Measurements from ENCODE around the gene CDH13.

Gene CDH13

DNA sequence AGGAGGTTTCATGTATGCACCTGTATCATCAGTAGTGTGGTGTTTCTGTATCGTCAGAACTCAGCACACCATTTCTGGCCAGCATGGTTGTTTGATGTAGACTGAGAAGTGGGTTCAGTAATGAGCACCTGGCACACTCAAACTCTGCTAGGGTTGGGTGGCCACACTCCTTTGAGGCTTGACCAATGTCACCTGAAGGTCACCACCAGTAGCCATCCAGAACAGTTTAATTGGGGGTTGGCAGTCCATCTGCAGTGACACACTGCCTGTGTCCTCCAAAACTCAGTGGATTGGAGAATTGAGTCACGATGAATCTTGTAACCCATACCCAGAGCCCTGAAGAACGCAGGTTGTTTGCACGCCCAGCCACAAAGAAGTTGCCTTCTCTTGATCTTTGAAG lies 1094.2 kb downstream of the CDH13 start:
- 74% methylated on average over 4 of the region's 4 CpGs for WGBS
- H3K27me3 ChIP-seq (ENCODE audit: control insufficient read depth in 1 of 2, insufficient read depth in 1 of 2, low read length in 2 of 2) = no peaks in the 10 kb centered on the region
- no peak overlapping the region for H2BK120ac ChIP-seq (ENCODE audit: low read depth, low read length)
- no peak overlapping the region for H2AFZ ChIP-seq (ENCODE audit: low read depth, low read length)
- H3K9me3 ChIP-seq (ENCODE audit: control insufficient read depth, low read length) = no peaks in the 10 kb centered on the region
- H2AK5ac ChIP-seq (ENCODE audit: low read length, severe bottlenecking) = peak overlapping the region; percentile 57
- peaks cover 1% of the 10 kb centered on the region for H3K79me1 ChIP-seq (replicated peaks; ENCODE audit: low read length, poor library complexity, severe bottlenecking)
- no peak overlapping the region for H4K8ac ChIP-seq (ENCODE audit: low read length)
- no peak overlapping the region for H3K23ac ChIP-seq (ENCODE audit: low read length in 2 of 2)
- no peak overlapping the region for H3K4me2 ChIP-seq (ENCODE audit: low read length, poor library complexity, severe bottlenecking)
- H3K18ac ChIP-seq (ENCODE audit: low read depth in 1 of 2, low read length in 2 of 2) = no peak overlapping the region
- H2BK5ac ChIP-seq (ENCODE audit: low read depth, low read length, poor library complexity, severe bottlenecking) = no peak overlapping the region
- no peak overlapping the region for H4K91ac ChIP-seq (ENCODE audit: low read length)
- H3K4ac ChIP-seq (ENCODE audit: low read depth in 1 of 2, low read length in 2 of 2) = no peak overlapping the region
- H3K27ac ChIP-seq (ENCODE audit: low read length, poor library complexity, severe bottlenecking) = no peak overlapping the region
- no peak overlapping the region for H3K14ac ChIP-seq (ENCODE audit: low read length in 2 of 2)
- H2BK15ac ChIP-seq (ENCODE audit: low read depth, poor library complexity, severe bottlenecking) = no peak overlapping the region
- DNase-seq = no peak
- H3K4me1 ChIP-seq (ENCODE audit: control insufficient read depth, insufficient read depth, low read depth, low read length) = peaks cover 16% of the 10 kb centered on the region
- no peak overlapping the region for H3K4me3 ChIP-seq (ENCODE audit: insufficient read depth in 1 of 2, low read depth in 1 of 2, low read length in 2 of 2)
- no peaks in the 10 kb centered on the region for H3K36me3 ChIP-seq (ENCODE audit: control insufficient read depth in 1 of 2, insufficient read depth in 2 of 2, low read depth in 1 of 2, low read length in 2 of 2)
- no peak overlapping the region for H2BK12ac ChIP-seq (ENCODE audit: low read length in 2 of 2)
- no peak overlapping the region for H3K9ac ChIP-seq (ENCODE audit: low read length)

DNA sequence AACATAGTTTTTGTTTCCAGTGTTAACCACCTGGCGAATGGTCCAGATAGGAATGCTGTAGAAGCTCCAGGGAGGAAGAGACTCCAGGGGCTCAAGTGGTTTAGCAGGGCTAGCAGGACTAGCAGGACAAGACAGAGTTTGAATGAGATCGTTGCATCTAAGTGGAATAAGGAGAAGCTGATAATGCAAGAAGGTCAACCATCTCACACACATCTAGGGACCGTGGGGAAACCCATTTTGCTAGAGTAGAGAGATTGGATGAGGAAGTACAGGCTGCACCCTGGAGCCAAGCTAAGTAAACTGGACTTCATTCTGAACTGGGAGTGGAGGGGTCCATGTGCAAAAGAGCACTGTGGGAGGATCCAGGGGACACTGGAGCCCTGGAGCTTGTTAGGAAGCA lies 1094.9 kb downstream of the CDH13 start:
- H2BK5ac ChIP-seq (ENCODE audit: low read depth, low read length, poor library complexity, severe bottlenecking) = no peak overlapping the region
- H3K4me2 ChIP-seq (ENCODE audit: low read length, poor library complexity, severe bottlenecking) = no peak overlapping the region
- no peak overlapping the region for H3K4ac ChIP-seq (ENCODE audit: low read depth in 1 of 2, low read length in 2 of 2)
- H2BK12ac ChIP-seq (ENCODE audit: low read length in 2 of 2) = no peak overlapping the region
- DNase-seq = no peak
- H2AFZ ChIP-seq (ENCODE audit: low read depth, low read length) = no peak overlapping the region
- H3K23ac ChIP-seq (ENCODE audit: low read length in 2 of 2) = no peak overlapping the region
- no peaks in the 10 kb centered on the region for H3K27me3 ChIP-seq (ENCODE audit: control insufficient read depth in 1 of 2, insufficient read depth in 1 of 2, low read length in 2 of 2)
- no peak overlapping the region for H2BK120ac ChIP-seq (ENCODE audit: low read depth, low read length)
- no peak overlapping the region for H3K9ac ChIP-seq (ENCODE audit: low read length)
- H3K79me1 ChIP-seq (replicated peaks; ENCODE audit: low read length, poor library complexity, severe bottlenecking) = peaks cover 1% of the 10 kb centered on the region
- 80% methylated on average over 3 of the region's 3 CpGs for WGBS
- H3K18ac ChIP-seq (ENCODE audit: low read depth in 1 of 2, low read length in 2 of 2) = no peak overlapping the region
- no peaks in the 10 kb centered on the region for H3K36me3 ChIP-seq (ENCODE audit: control insufficient read depth in 1 of 2, insufficient read depth in 2 of 2, low read depth in 1 of 2, low read length in 2 of 2)
- H4K8ac ChIP-seq (ENCODE audit: low read length) = no peak overlapping the region
- H3K14ac ChIP-seq (ENCODE audit: low read length in 2 of 2) = no peak overlapping the region
- H4K91ac ChIP-seq (ENCODE audit: low read length) = no peak overlapping the region
- H2AK5ac ChIP-seq (ENCODE audit: low read length, severe bottlenecking) = peak overlapping the region; percentile 51
- no peak overlapping the region for H3K4me3 ChIP-seq (ENCODE audit: insufficient read depth in 1 of 2, low read depth in 1 of 2, low read length in 2 of 2)
- H3K9me3 ChIP-seq (ENCODE audit: control insufficient read depth, low read length) = no peaks in the 10 kb centered on the region
- H2BK15ac ChIP-seq (ENCODE audit: low read depth, poor library complexity, severe bottlenecking) = no peak overlapping the region
- peaks cover 12% of the 10 kb centered on the region for H3K4me1 ChIP-seq (ENCODE audit: control insufficient read depth, insufficient read depth, low read depth, low read length)
- no peak overlapping the region for H3K27ac ChIP-seq (ENCODE audit: low read length, poor library complexity, severe bottlenecking)

DNA sequence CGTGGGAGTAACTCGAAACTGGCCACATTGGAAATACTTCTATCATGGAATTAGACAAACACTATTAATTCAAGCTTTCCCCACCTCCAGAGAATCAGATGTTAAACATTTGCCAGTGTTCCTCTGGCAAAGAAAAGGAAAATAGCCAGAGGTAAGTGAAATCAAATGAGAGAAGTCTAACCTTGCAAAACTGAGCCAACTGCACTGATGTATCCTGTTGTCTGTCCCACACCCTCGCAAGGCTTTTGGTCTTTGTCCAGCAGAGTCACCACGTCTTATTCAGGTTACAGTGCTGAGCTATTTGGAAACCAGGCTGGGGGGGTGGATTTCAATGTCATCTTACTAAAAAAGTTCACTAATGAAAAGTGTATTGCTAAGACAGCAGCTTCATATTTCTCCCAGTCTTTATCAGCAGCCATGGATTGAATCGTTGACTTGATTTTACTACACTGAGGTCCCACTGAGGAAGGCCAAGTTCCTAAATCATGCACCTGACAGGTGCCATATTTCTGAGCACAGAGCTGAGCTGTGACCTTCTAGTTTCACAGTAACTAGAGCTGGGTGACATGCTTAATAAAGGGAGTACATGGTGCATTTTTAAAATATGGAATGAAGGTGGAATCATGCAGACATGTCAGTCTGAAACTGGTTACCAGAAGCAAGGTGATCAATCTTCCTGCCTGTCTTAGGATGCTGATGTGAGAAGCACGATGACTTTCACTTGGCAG lies 1095.9 kb downstream of the CDH13 start:
- Histone ChIP-seq H4K91ac (ENCODE audit: low read length) (no peak overlapping the region), H3K9me3 (ENCODE audit: control insufficient read depth, low read length) (no peaks in the 10 kb centered on the region), H3K18ac (ENCODE audit: low read depth in 1 of 2, low read length in 2 of 2) (no peak overlapping the region), H3K9ac (ENCODE audit: low read length) (no peak overlapping the region), H3K79me1 (replicated peaks; ENCODE audit: low read length, poor library complexity, severe bottlenecking) (peaks cover 1% of the 10 kb centered on the region), H3K27ac (ENCODE audit: low read length, poor library complexity, severe bottlenecking) (peak overlapping the region; percentile 25), H4K8ac (ENCODE audit: low read length) (no peak overlapping the region), H3K4me3 (ENCODE audit: insufficient read depth in 1 of 2, low read depth in 1 of 2, low read length in 2 of 2) (no peak overlapping the region), H2BK5ac (ENCODE audit: low read depth, low read length, poor library complexity, severe bottlenecking) (no peak overlapping the region), H3K23ac (ENCODE audit: low read length in 2 of 2) (no peak overlapping the region), H2BK12ac (ENCODE audit: low read length in 2 of 2) (no peak overlapping the region), H3K4ac (ENCODE audit: low read depth in 1 of 2, low read length in 2 of 2) (no peak overlapping the region), H2AK5ac (ENCODE audit: low read length, severe bottlenecking) (peak overlapping the region; percentile 37), H3K27me3 (ENCODE audit: control insufficient read depth in 1 of 2, insufficient read depth in 1 of 2, low read length in 2 of 2) (no peaks in the 10 kb centered on the region), H3K4me2 (ENCODE audit: low read length, poor library complexity, severe bottlenecking) (no peak overlapping the region), H2BK120ac (ENCODE audit: low read depth, low read length) (no peak overlapping the region), H3K36me3 (ENCODE audit: control insufficient read depth in 1 of 2, insufficient read depth in 2 of 2, low read depth in 1 of 2, low read length in 2 of 2) (no peaks in the 10 kb centered on the region), H2BK15ac (ENCODE audit: low read depth, poor library complexity, severe bottlenecking) (no peak overlapping the region), H2AFZ (ENCODE audit: low read depth, low read length) (no peak overlapping the region), H3K4me1 (ENCODE audit: control insufficient read depth, insufficient read depth, low read depth, low read length) (peaks cover 13% of the 10 kb centered on the region), H3K14ac (ENCODE audit: low read length in 2 of 2) (no peak overlapping the region)
- no peak for DNase-seq
- 90% methylated on average over 4 of the region's 6 CpGs for WGBS

DNA sequence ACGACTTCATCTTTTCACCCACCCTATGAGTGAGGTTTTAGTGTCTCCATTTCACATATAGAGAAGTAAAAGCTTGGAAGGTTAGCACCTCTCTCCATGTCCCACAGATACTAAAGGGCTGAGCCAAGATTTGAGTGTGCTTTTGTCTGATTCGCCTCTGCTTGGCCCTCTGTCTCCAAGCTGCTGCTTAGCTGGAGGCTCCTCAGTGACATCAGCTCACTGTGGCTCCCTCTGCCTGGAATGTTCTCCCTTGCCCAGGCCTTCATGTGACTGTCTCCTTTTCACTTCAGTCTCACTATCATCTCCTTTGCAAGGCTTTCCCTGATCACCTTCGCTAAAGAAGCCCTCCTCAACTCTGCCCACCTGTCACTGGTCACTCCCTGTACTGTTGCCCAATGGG lies 1096.5 kb downstream of the CDH13 start:
- Histone ChIP-seq H3K27ac (ENCODE audit: low read length, poor library complexity, severe bottlenecking) (no peak overlapping the region), H3K23ac (ENCODE audit: low read length in 2 of 2) (no peak overlapping the region), H3K79me1 (replicated peaks; ENCODE audit: low read length, poor library complexity, severe bottlenecking) (peaks cover 1% of the 10 kb centered on the region), H3K9ac (ENCODE audit: low read length) (no peak overlapping the region), H3K4me1 (ENCODE audit: control insufficient read depth, insufficient read depth, low read depth, low read length) (peaks cover 11% of the 10 kb centered on the region), H3K4ac (ENCODE audit: low read depth in 1 of 2, low read length in 2 of 2) (no peak overlapping the region), H4K91ac (ENCODE audit: low read length) (no peak overlapping the region), H3K4me2 (ENCODE audit: low read length, poor library complexity, severe bottlenecking) (no peak overlapping the region), H3K27me3 (ENCODE audit: control insufficient read depth in 1 of 2, insufficient read depth in 1 of 2, low read length in 2 of 2) (no peaks in the 10 kb centered on the region), H2AFZ (ENCODE audit: low read depth, low read length) (no peak overlapping the region), H2BK5ac (ENCODE audit: low read depth, low read length, poor library complexity, severe bottlenecking) (no peak overlapping the region), H2BK12ac (ENCODE audit: low read length in 2 of 2) (no peak overlapping the region), H3K36me3 (ENCODE audit: control insufficient read depth in 1 of 2, insufficient read depth in 2 of 2, low read depth in 1 of 2, low read length in 2 of 2) (no peaks in the 10 kb centered on the region), H2BK15ac (ENCODE audit: low read depth, poor library complexity, severe bottlenecking) (no peak overlapping the region), H3K4me3 (ENCODE audit: insufficient read depth in 1 of 2, low read depth in 1 of 2, low read length in 2 of 2) (no peak overlapping the region), H3K14ac (ENCODE audit: low read length in 2 of 2) (no peak overlapping the region), H2BK120ac (ENCODE audit: low read depth, low read length) (no peak overlapping the region), H3K18ac (ENCODE audit: low read depth in 1 of 2, low read length in 2 of 2) (no peak overlapping the region), H2AK5ac (ENCODE audit: low read length, severe bottlenecking) (peak overlapping the region; percentile 37), H4K8ac (ENCODE audit: low read length) (no peak overlapping the region), H3K9me3 (ENCODE audit: control insufficient read depth, low read length) (peaks cover 3% of the 10 kb centered on the region)
- 91% methylated on average over 2 of the region's 3 CpGs for WGBS
- no peak for DNase-seq
